SK-N-SH (cell line): ENCODE measurements around the gene SMC1B. TPM values are rescaled to one million over a fixed set of nuclear protein-coding genes. Genes with fewer than 3 reads are reported as not detected.
"Not testable (repeated sequence)": the region's sequence is repeated elsewhere in the genome, so short reads cannot be mapped to it uniquely, and the experiment has no call there.

Experiments
- CTCF ChIA-PET: fragments of 300-600, 350-600 bp; formaldehyde crosslinking; extraction: SDS; loops from one replicate; lab custom pipeline; 2021; lab: Yijun Ruan, JAX
- POLR2A ChIA-PET: fragments of 350-600 bp; sonication (Branson Sonifier 250); formaldehyde crosslinking; extraction: SDS; loops from one replicate; lab custom pipeline; 2020; ENCODE audit warnings: antibody characterized with exemption, inconsistent platforms; lab: Yijun Ruan, JAX
- DNase-seq: peaks from one replicate; pipeline ENCODE4 v3.0.0; 2012
- H2AFZ ChIP-seq: fragments of 200-600 bp; sonication (generic); 2 replicates; pipeline ENCODE4 v1.8.1; 2016; ENCODE audit warnings: antibody characterized with exemption, mild to moderate bottlenecking, low read depth
- H3F3A ChIP-seq: fragments of 200-600 bp; sonication (generic); replicated peaks from 2 replicates; pipeline ENCODE3; 2016; ENCODE audit warnings: antibody characterized with exemption, mild to moderate bottlenecking; ENCODE audit not compliant: insufficient read depth
- H3K27ac ChIP-seq, 2 experiments: fragments of 200-500 bp in 1 of 2; fragments of 200-600 bp in 1 of 2; sonication (Bioruptor generic) in 1 of 2; sonication (generic), shearing (Covaris generic) in 1 of 2; 2 replicates each; pipeline versions ENCODE4 v1.5.1 to v1.6.1; 2014 to 2016; ENCODE audit warnings: low read depth in 2 of 2, inconsistent platforms in 1 of 2, low read length in 1 of 2, mild to moderate bottlenecking in 1 of 2, mixed read lengths in 1 of 2
- H3K27me3 ChIP-seq: fragments of 200-600 bp; sonication (generic), shearing (Covaris generic); 2 replicates; pipeline ENCODE4 v1.6.1; 2016; ENCODE audit warnings: mixed run types; ENCODE audit not compliant: insufficient read depth
- H3K36me3 ChIP-seq, 2 experiments: fragments of 200-500 bp in 1 of 2; fragments of 200-600 bp in 1 of 2; sonication (Bioruptor generic) in 1 of 2; sonication (generic) in 1 of 2; replicated peaks in 1 of 2; 2 replicates each; pipeline versions ENCODE3 to v1.5.1; 2014 to 2016; ENCODE audit warnings: low read length in 1 of 2, mild to moderate bottlenecking in 1 of 2; ENCODE audit not compliant: insufficient read depth in 2 of 2, control insufficient read depth in 1 of 2
- H3K4me1 ChIP-seq, 2 experiments: fragments of 200-500 bp in 1 of 2; fragments of 200-600 bp in 1 of 2; sonication (Bioruptor generic) in 1 of 2; sonication (generic), shearing (Covaris generic) in 1 of 2; 2 replicates each; pipeline versions ENCODE4 v1.5.1 to v1.6.1; 2014 to 2016; ENCODE audit warnings: low read depth in 1 of 2, low read length in 1 of 2, mixed run types in 1 of 2; ENCODE audit not compliant: insufficient read depth in 2 of 2, control insufficient read depth in 1 of 2
- H3K4me2 ChIP-seq: fragments of 200-600 bp; sonication (generic), shearing (Covaris generic); 2 replicates; pipeline ENCODE4 v1.6.1; 2017; ENCODE audit warnings: mixed run types
- H3K4me3 ChIP-seq, 2 experiments: fragments of 200-500 bp in 1 of 2; fragments of 200-600 bp in 1 of 2; sonication (Bioruptor generic) in 1 of 2; sonication (generic), shearing (Covaris generic) in 1 of 2; 2 replicates each; pipeline versions ENCODE4 v1.5.1 to v1.8.1; 2014 to 2016; ENCODE audit warnings: low read depth in 2 of 2, inconsistent platforms in 1 of 2, low read length in 1 of 2, mild to moderate bottlenecking in 1 of 2, mixed read lengths in 1 of 2, moderate library complexity in 1 of 2
- H3K79me2 ChIP-seq: fragments of 200-600 bp; sonication (generic); 2 replicates; pipeline ENCODE4 v1.8.1; 2017; ENCODE audit warnings: mild to moderate bottlenecking; ENCODE audit not compliant: insufficient read depth
- H3K9ac ChIP-seq: fragments of 200-600 bp; sonication (generic); 2 replicates; pipeline ENCODE4 v1.6.1; 2017; ENCODE audit warnings: mixed run types
- H3K9me2 ChIP-seq: fragments of 200-600 bp; sonication (generic); 2 replicates; pipeline ENCODE4 v1.6.1; 2017; ENCODE audit warnings: mixed run types
- H3K9me3 ChIP-seq: fragments of 200-600 bp; sonication (generic); 2 replicates; pipeline ENCODE4 v1.6.1; 2017; ENCODE audit warnings: mixed run types, mild to moderate bottlenecking, moderate library complexity
- H4K20me1 ChIP-seq: fragments of 200-600 bp; sonication (generic); 2 replicates; pipeline ENCODE4 v1.6.1; 2017; ENCODE audit warnings: mild to moderate bottlenecking, mixed run types; ENCODE audit not compliant: insufficient read depth
- EZH2phosphoT487 ChIP-seq: fragments of 200-600 bp; sonication (generic); IDR thresholded peaks from 2 replicates; pipeline ENCODE4 v1.6.1; 2017; ENCODE audit warnings: low read depth, mixed run types, mild to moderate bottlenecking, antibody characterized with exemption, moderate library complexity, borderline replicate concordance
- FOXM1 ChIP-seq: IDR thresholded peaks from 2 replicates; pipeline ENCODE4 v1.4.0; 2012; ENCODE audit warnings: low read depth, mild to moderate bottlenecking
- GABPA ChIP-seq: IDR thresholded peaks from 2 replicates; pipeline ENCODE4 v1.4.0; 2012; ENCODE audit warnings: low read depth, mild to moderate bottlenecking
- GATA2 ChIP-seq: sonication (generic); formaldehyde crosslinking; IDR thresholded peaks from 2 replicates; pipeline ENCODE4 v1.5.0; 2020; ENCODE audit warnings: mild to moderate bottlenecking, missing genetic modification reagents
- JUND ChIP-seq: IDR thresholded peaks from 2 replicates; pipeline ENCODE4 v1.4.0; 2012
- NFIC ChIP-seq: IDR thresholded peaks from 2 replicates; pipeline ENCODE4 v1.4.0; 2012; ENCODE audit warnings: borderline replicate concordance
- NRF1 ChIP-seq: IDR thresholded peaks from 2 replicates; pipeline ENCODE4 v1.6.1; 2012; ENCODE audit warnings: low read depth, mild to moderate bottlenecking, low read length
- POLR2AphosphoS5 ChIP-seq: IDR thresholded peaks from 2 replicates; pipeline ENCODE4 v1.6.1; 2012; ENCODE audit warnings: low read depth, low read length
- RFX5 ChIP-seq: IDR thresholded peaks from 2 replicates; pipeline ENCODE4 v1.6.1; 2012; ENCODE audit warnings: mild to moderate bottlenecking, improper control_type of control experiment, low read length
- RXRA ChIP-seq: IDR thresholded peaks from 2 replicates; pipeline ENCODE4 v1.4.0; 2012; ENCODE audit warnings: low read depth, mild to moderate bottlenecking, borderline replicate concordance
- TCF12 ChIP-seq: IDR thresholded peaks from 2 replicates; pipeline ENCODE4 v1.4.0; 2012
- YY1 ChIP-seq: IDR thresholded peaks from 2 replicates; pipeline ENCODE4 v1.4.0; 2012; ENCODE audit warnings: low read depth, mild to moderate bottlenecking
- WGBS: methylation state at CpG from one replicate; pipeline ENCODE4 v1.1.6; 2017; ENCODE audit warnings: low lambda C conversion rate; 5-methylcytosine and 5-hydroxymethylcytosine counted together
- polyA plus RNA-seq, 3 experiments: library from polyadenylated mRNA; depleted of rRNA; stranded (reverse); fragments of >200 nt; gene quantifications; 2 replicates each; pipeline ENCODE4 v1.2.3, GENCODE V29; 2012
- TF ChIP-seq, protein P1 (sequence below): IDR thresholded peaks from 2 replicates; pipeline ENCODE4 v1.4.0; 2012; ENCODE audit warnings: low read depth, borderline replicate concordance
- TF ChIP-seq, protein P2 (sequence below): fragments of 150-350 bp; IDR thresholded peaks from 2 replicates; pipeline ENCODE4 v1.6.1; 2016; ENCODE audit warnings: mild to moderate bottlenecking, low read depth, low read length
- TF ChIP-seq, protein P3 (sequence below): IDR thresholded peaks from 2 replicates; pipeline ENCODE4 v1.4.0; 2012; ENCODE audit warnings: low read depth, borderline replicate concordance
- TF ChIP-seq, protein P4 (sequence below): IDR thresholded peaks from 2 replicates; pipeline ENCODE4; 2012

Gene SMC1B
- polyA plus RNA-seq, 1 of the 3 experiments (the other 2 are of a cell fraction), result not detected

DNA sequence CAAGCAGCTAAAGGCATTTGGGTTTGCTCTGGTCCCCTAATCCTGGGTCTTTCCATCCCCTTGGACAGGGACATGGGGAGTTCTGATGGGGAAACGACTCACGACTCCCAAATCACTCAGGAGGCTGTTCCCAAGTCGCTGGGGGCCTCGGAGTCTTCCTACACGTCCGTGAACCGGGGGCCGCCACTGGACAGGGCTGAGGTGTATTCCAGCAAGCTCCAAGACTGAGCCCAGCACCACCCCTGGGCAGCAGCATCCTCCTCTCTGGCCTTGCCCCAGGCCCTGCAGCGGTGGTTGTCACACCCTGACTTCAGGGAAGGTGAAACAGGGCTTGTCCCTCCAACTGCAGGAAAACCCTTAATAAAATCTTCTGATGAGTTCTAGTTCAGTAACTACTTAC, 117.9 kb downstream of the SMC1B start:
- no peaks in the 10 kb centered on the region for H3K36me3 ChIP-seq
- H3K27ac ChIP-seq, result no peak overlapping the region
- CTCF ChIA-PET, result no interaction called here
- H3K9me2 ChIP-seq, result no peaks in the 10 kb centered on the region
- WGBS, result 77% methylated on average over 6 of the region's 9 CpGs
- H3K4me2 ChIP-seq, result no peak overlapping the region
- no peak overlapping the region for H3K9ac ChIP-seq
- H3F3A ChIP-seq, result no peaks in the 10 kb centered on the region
- no peak for DNase-seq
- no peak overlapping the region for H2AFZ ChIP-seq
- H3K4me1 ChIP-seq, result no peaks in the 10 kb centered on the region
- TF ChIP-seq YY1 (no peak), TCF12 (no peak), RFX5 (no peak), RXRA (no peak), NFIC (no peak), GABPA (no peak), NRF1 (no peak), POLR2AphosphoS5 (no peak), EZH2phosphoT487 (no peak), JUND (no peak), FOXM1 (no peak), GATA2 (CRISPR knock-in tag) (no peak)
- TF ChIP-seq, protein P1, sequence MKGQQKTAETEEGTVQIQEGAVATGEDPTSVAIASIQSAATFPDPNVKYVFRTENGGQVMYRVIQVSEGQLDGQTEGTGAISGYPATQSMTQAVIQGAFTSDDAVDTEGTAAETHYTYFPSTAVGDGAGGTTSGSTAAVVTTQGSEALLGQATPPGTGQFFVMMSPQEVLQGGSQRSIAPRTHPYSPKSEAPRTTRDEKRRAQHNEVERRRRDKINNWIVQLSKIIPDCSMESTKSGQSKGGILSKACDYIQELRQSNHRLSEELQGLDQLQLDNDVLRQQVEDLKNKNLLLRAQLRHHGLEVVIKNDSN, result no peak
- TF ChIP-seq, protein P2, sequence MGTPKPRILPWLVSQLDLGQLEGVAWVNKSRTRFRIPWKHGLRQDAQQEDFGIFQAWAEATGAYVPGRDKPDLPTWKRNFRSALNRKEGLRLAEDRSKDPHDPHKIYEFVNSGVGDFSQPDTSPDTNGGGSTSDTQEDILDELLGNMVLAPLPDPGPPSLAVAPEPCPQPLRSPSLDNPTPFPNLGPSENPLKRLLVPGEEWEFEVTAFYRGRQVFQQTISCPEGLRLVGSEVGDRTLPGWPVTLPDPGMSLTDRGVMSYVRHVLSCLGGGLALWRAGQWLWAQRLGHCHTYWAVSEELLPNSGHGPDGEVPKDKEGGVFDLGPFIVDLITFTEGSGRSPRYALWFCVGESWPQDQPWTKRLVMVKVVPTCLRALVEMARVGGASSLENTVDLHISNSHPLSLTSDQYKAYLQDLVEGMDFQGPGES, result no peak
- TF ChIP-seq, protein P3, sequence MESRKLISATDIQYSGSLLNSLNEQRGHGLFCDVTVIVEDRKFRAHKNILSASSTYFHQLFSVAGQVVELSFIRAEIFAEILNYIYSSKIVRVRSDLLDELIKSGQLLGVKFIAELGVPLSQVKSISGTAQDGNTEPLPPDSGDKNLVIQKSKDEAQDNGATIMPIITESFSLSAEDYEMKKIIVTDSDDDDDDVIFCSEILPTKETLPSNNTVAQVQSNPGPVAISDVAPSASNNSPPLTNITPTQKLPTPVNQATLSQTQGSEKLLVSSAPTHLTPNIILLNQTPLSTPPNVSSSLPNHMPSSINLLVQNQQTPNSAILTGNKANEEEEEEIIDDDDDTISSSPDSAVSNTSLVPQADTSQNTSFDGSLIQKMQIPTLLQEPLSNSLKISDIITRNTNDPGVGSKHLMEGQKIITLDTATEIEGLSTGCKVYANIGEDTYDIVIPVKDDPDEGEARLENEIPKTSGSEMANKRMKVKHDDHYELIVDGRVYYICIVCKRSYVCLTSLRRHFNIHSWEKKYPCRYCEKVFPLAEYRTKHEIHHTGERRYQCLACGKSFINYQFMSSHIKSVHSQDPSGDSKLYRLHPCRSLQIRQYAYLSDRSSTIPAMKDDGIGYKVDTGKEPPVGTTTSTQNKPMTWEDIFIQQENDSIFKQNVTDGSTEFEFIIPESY, result no peak
- TF ChIP-seq, protein P4, sequence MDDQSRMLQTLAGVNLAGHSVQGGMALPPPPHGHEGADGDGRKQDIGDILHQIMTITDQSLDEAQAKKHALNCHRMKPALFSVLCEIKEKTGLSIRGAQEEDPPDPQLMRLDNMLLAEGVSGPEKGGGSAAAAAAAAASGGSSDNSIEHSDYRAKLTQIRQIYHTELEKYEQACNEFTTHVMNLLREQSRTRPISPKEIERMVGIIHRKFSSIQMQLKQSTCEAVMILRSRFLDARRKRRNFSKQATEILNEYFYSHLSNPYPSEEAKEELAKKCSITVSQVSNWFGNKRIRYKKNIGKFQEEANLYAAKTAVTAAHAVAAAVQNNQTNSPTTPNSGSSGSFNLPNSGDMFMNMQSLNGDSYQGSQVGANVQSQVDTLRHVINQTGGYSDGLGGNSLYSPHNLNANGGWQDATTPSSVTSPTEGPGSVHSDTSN, result no peak
- H3K27me3 ChIP-seq, result no peaks in the 10 kb centered on the region
- H3K79me2 ChIP-seq, result no peaks in the 10 kb centered on the region
- H3K4me3 ChIP-seq, result no peak overlapping the region
- POLR2A ChIA-PET, result interaction anchor here (0.6 kb wide), 1 partner anchor 39 kb away, joined by 3 read pairs; no protein-coding TSS in a partner anchor
- no peaks in the 10 kb centered on the region for H4K20me1 ChIP-seq
- H3K9me3 ChIP-seq, result no peaks in the 10 kb centered on the region

DNA sequence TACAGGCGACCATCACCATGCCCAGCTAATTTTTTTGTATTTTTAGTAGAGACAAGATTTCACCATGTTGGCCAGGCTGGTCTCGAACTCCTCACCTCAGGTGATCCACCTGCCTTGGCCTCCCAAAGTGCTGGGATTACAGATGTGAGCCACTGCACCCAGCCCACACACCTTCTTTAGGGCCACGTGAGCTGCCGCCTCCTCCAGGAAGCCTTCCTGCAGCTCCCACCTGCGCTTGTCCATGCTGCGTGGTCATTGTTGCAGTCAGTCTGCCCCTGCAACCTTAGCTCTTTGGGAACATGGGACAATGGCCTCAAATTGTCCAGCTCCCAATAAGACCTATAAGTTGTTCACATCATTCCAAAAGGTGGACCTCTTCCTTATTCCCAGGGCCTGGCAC, 118.4 kb downstream of the SMC1B start:
- H3F3A ChIP-seq, H3K27ac ChIP-seq, H3K4me1 ChIP-seq, DNase-seq, H2AFZ ChIP-seq, H3K27me3 ChIP-seq, H3K4me3 ChIP-seq, H3K79me2 ChIP-seq, CTCF ChIA-PET, H3K9me2 ChIP-seq, H3K9ac ChIP-seq, H3K36me3 ChIP-seq, H3K9me3 ChIP-seq, H3K4me2 ChIP-seq, H4K20me1 ChIP-seq: not testable (repeated sequence)
- 89% methylated on average over 6 of the region's 6 CpGs for WGBS
- POLR2A ChIA-PET, result interaction anchor here (0.6 to 0.7 kb wide), 2 partner anchors 10 to 38 kb away, joined by 3 to 5 read pairs; partner anchors contain the start of gene UPK3A

Other genes starting within 250 kb of the SMC1B start
- gene NUP50, start 249.7 kb downstream of the SMC1B start, polyA plus RNA-seq (2012; rRNA removed), result 4.7 and 7.3 TPM in 2 replicates
- 55.9 and 80.8 TPM in 2 replicates for gene KIAA0930, start 172.7 kb downstream of the SMC1B start, polyA plus RNA-seq (2012; rRNA removed)
- not detected in 2 replicates for gene UPK3A, start 128.7 kb downstream of the SMC1B start, polyA plus RNA-seq (2012; rRNA removed)
- gene FAM118A, start 103.7 kb downstream of the SMC1B start, polyA plus RNA-seq (2012; rRNA removed), result 11.3 and 14.1 TPM in 2 replicates
- gene RIBC2, start 94 bp upstream of the SMC1B start, polyA plus RNA-seq (2012; rRNA removed), result not detected in 2 replicates
- 94.8 and 147 TPM in 2 replicates for gene FBLN1, start 89.3 kb upstream of the SMC1B start, polyA plus RNA-seq (2012; rRNA removed)